B cell (primary cell): ENCODE data around the gene CSNK1E. TPM values are rescaled to one million over a fixed set of nuclear protein-coding genes. Genes with fewer than 3 reads are reported as not detected.

ENCODE experiments used
- ATAC-seq: fragments of 200-7000 bp; cut with Tn5 transposase; one replicate; pipeline ENCODE4 v1.10.0; 2021; ENCODE audit warnings: low read depth, mild to moderate bottlenecking, moderate number of reproducible peaks, moderate library complexity
- CTCF ChIA-PET: fragments of 350-600 bp; sonication (Branson Sonifier 250); formaldehyde crosslinking; loops from one replicate; lab custom pipeline; 2021; ENCODE audit warnings: antibody characterized with exemption, inconsistent platforms; lab: Charles Lee
- POLR2A ChIA-PET: fragments of 350-600 bp; sonication (Branson Sonifier 250); formaldehyde crosslinking; loops from one replicate; lab custom pipeline; 2021; ENCODE audit warnings: antibody characterized with exemption; lab: Charles Lee
- DNase-seq: peaks from one replicate; pipeline ENCODE4 v3.0.0; 2013
- H2AFZ ChIP-seq: 2 replicates; pipeline ENCODE4 v1.6.1; 2012; ENCODE audit warnings: mild to moderate bottlenecking, low read depth, low read length; ENCODE audit not compliant: insufficient read depth, poor library complexity, severe bottlenecking
- H3K27ac ChIP-seq, 2 donors: 1 replicate in 1 of 2; 2 replicates in 1 of 2; pipeline ENCODE4 v1.5.1; 2012 to 2013; ENCODE audit warnings: low read length in 2 of 2, mild to moderate bottlenecking in 2 of 2, moderate library complexity in 1 of 2
- H3K27me3 ChIP-seq, 4 experiments: fragments of 200-600 bp in 1 of 4; sonication (generic) in 1 of 4; replicated peaks in 1 of 4; 1 replicate in 2 of 4; 2 replicates in 2 of 4; pipeline versions ENCODE4 v1.6.1 to v1.7.0; 2013 to 2016; ENCODE audit warnings: low read length in 3 of 4, mild to moderate bottlenecking in 2 of 4, mixed read lengths in 1 of 4, moderate library complexity in 1 of 4; ENCODE audit not compliant: insufficient read depth in 4 of 4, control insufficient read depth in 3 of 4; ENCODE audit errors: control extremely low read depth in 1 of 4
- H3K36me3 ChIP-seq, 2 experiments: replicated peaks in 1 of 2; 1 replicate in 1 of 2; 2 replicates in 1 of 2; pipeline versions ENCODE4 v1.6.1 to v1.7.1; 2013; ENCODE audit warnings: low read length in 1 of 2; ENCODE audit not compliant: insufficient read depth in 2 of 2, control insufficient read depth in 1 of 2; ENCODE audit errors: control extremely low read depth in 1 of 2, extremely low read depth in 1 of 2
- H3K4me1 ChIP-seq, 2 donors: fragments of 200-600 bp in 1 of 2; sonication (generic) in 1 of 2; 1 replicate in 1 of 2; 2 replicates in 1 of 2; pipeline versions ENCODE4 v1.5.1 to v1.6.1; 2013 to 2017; ENCODE audit warnings: low read length in 2 of 2; ENCODE audit not compliant: control insufficient read depth in 2 of 2, insufficient read depth in 2 of 2
- H3K4me2 ChIP-seq: replicated peaks from 2 replicates; pipeline ENCODE3; 2012; ENCODE audit warnings: mild to moderate bottlenecking, low read depth, low read length; ENCODE audit not compliant: poor library complexity, severe bottlenecking
- H3K4me3 ChIP-seq, 5 experiments: fragments of 200-600 bp in 1 of 5; sonication (generic) in 1 of 5; 1 replicate in 3 of 5; 2 replicates in 2 of 5; pipeline versions ENCODE4 v1.5.1 to v1.7.0; 2011 to 2016; ENCODE audit warnings: low read length in 4 of 5, mild to moderate bottlenecking in 4 of 5, low read depth in 2 of 5, control low read depth in 1 of 5, moderate library complexity in 1 of 5; ENCODE audit not compliant: insufficient read depth in 1 of 5; ENCODE audit errors: control extremely low read depth in 1 of 5, extremely low read depth in 1 of 5
- H3K79me2 ChIP-seq: fragments of 200-600 bp; sonication (generic); one replicate; pipeline ENCODE4 v1.6.0; 2016; ENCODE audit warnings: low read length; ENCODE audit not compliant: control insufficient read depth, insufficient read depth
- H3K9ac ChIP-seq: fragments of 200-600 bp; sonication (generic); 2 replicates; pipeline ENCODE4 v1.6.1; 2017; ENCODE audit warnings: mild to moderate bottlenecking, low read length, moderate library complexity
- H3K9me3 ChIP-seq, 3 donors: one replicate each; pipeline versions ENCODE4 v1.6.1 to v1.7.1; 2013; ENCODE audit warnings: low read length in 2 of 3; ENCODE audit not compliant: control insufficient read depth in 2 of 3, insufficient read depth in 1 of 3; ENCODE audit errors: control extremely low read depth in 1 of 3
- H4K20me1 ChIP-seq: 2 replicates; pipeline ENCODE4 v1.6.0; 2012; ENCODE audit warnings: mild to moderate bottlenecking, low read length; ENCODE audit not compliant: insufficient read depth, control insufficient read depth, poor library complexity, severe bottlenecking
- H3K27ac Mint-ChIP-seq: one replicate; pipeline ENCODE4 v1.8.0; 2021; ENCODE audit warnings: mixed read lengths
- H3K27me3 Mint-ChIP-seq: one replicate; pipeline ENCODE4 v1.8.0; 2021; ENCODE audit warnings: mixed read lengths
- H3K4me1 Mint-ChIP-seq: one replicate; pipeline ENCODE4 v1.8.0; 2021; ENCODE audit warnings: mixed read lengths
- H3K4me3 Mint-ChIP-seq: one replicate; pipeline ENCODE4 v1.8.0; 2021; ENCODE audit warnings: mixed read lengths
- H3K9me3 Mint-ChIP-seq: one replicate; pipeline ENCODE4 v1.8.0; 2022; ENCODE audit warnings: mixed read lengths; ENCODE audit not compliant: insufficient read depth
- CTCF ChIP-seq: fragments of 200-600 bp; IDR thresholded peaks from one replicate; pipeline ENCODE4 v1.8.0; 2022; ENCODE audit warnings: antibody characterized with exemption, mild to moderate bottlenecking
- EZH2 ChIP-seq: IDR thresholded peaks from 2 replicates; pipeline ENCODE4 v1.6.1; 2012; ENCODE audit warnings: borderline replicate concordance, low read depth, mild to moderate bottlenecking, moderate library complexity, low read length; ENCODE audit not compliant: insufficient read depth, poor library complexity, severe bottlenecking
- WGBS: methylation state at CpG from one replicate; pipeline ENCODE4 v1.1.5; 2013; ENCODE audit warnings: missing lambda C conversion rate; ENCODE audit not compliant: insufficient coverage; 5-methylcytosine and 5-hydroxymethylcytosine counted together
- intact Hi-C: fragments of 100-400 bp; cut with micrococcal nuclease; formaldehyde crosslinking; loops from one replicate; pipeline ENCODE4 v1.10.0; 2022
- polyA plus RNA-seq: library from polyadenylated mRNA; depleted of rRNA; stranded (reverse); fragments of >200 nt; gene quantifications from 2 replicates; pipeline ENCODE4 v1.2.3, GENCODE V29; 2012
- total RNA-seq, 2 donors: library from RNA; stranded (reverse); fragments of 120-200 nt in 1 of 2; gene quantifications; 1 replicate in 1 of 2; 2 replicates in 1 of 2; pipeline versions ENCODE4 v1.2.3 to v1.2.4, GENCODE V29; 2013 to 2022

CSNK1E gene
- total and polyA plus RNA-seq, 2 donors (not counting 1 experiment from before 2014, with no cell fraction given): 113 to 133 TPM

- CTCF ChIA-PET: interaction anchor here (0.5 to 2.8 kb wide), 2 partner anchors 10 to 96 kb away, joined by 3 to 8 read pairs; no protein-coding TSS in a partner anchor
Measured at GRCh38 chr22:38314933-38315822, 2.1 kb downstream of the CSNK1E start.

More at GRCh38 chr22:38314933-38315822, 2.1 kb downstream of the CSNK1E start:
- H2AFZ ChIP-seq: no peak overlapping the region
- H3K4me3 Mint-ChIP-seq: peak overlapping the region; percentile 92
- peaks cover 70% of the 10 kb centered on the region for H3K4me1 Mint-ChIP-seq
- intact Hi-C loops: loop anchor here (5.0 to 10.0 kb wide), 5 partner anchors 113 to 708 kb away; partner anchors contain the start of genes DDX17, GGA1, JOSD1 and MAFF
- peaks cover 0 to 3% of the 10 kb centered on the region in 2 experiments for H3K36me3 ChIP-seq
- H3K9ac ChIP-seq: peak overlapping the region; percentile 67
- no peaks in the 10 kb centered on the region for H3K27me3 Mint-ChIP-seq
- no peaks in the 10 kb centered on the region for H3K27me3 ChIP-seq
- no peak for TF ChIP-seq EZH2
- TF ChIP-seq CTCF: no peak
- peaks cover 9% of the 10 kb centered on the region for H3K79me2 ChIP-seq
- H4K20me1 ChIP-seq: peaks cover 30% of the 10 kb centered on the region
- POLR2A ChIA-PET: interaction anchor here (0.6 to 1.1 kb wide), 6 partner anchors 9 to 1293 kb away, joined by 4 to 5 read pairs (median 4); no protein-coding TSS in a partner anchor
- H3K4me2 ChIP-seq: peak overlapping the region; percentile 84
- peaks cover 53 to 70% of the 10 kb centered on the region in 2 donors for H3K4me1 ChIP-seq
- peak overlapping the region; percentile 97 for H3K27ac Mint-ChIP-seq
- ATAC-seq (peak; percentile 14), DNase-seq (peak; percentile 62)
- WGBS: 18% methylated on average over 6 of the region's 21 CpGs
- H3K27ac ChIP-seq: peak overlapping the region; percentile 82 to 91
- no peaks in the 10 kb centered on the region for H3K9me3 ChIP-seq
- no peaks in the 10 kb centered on the region for H3K9me3 Mint-ChIP-seq
- H3K4me3 ChIP-seq: peak overlapping the region in 2 of 5 experiments; percentile 65 to 66
